CD4-positive, alpha-beta T cell treated with Interferon gamma for 1 hour (primary cell): ENCODE measurements around the gene GPX4.

Experiments
- DNase-seq: peaks from one replicate; pipeline ENCODE4 v3.0.0-alpha.2; 2020

The GPX4 gene

GRCh38 chr19:1135454-1135853, 31.7 kb downstream of the GPX4 start:
- no peak for DNase-seq

- DNase-seq: no peak
These were observed 32.4 kb downstream of the GPX4 start for GRCh38 chr19:1136201-1136600.

- DNase-seq: no peak
These were observed 33.0 kb downstream of the GPX4 start for GRCh38 chr19:1136621-1137317.

GRCh38 chr19:1138121-1138520, 34.3 kb downstream of the GPX4 start:
- DNase-seq: no peak

- DNase-seq: no peak
These were observed 35.3 kb downstream of the GPX4 start for GRCh38 chr19:1139126-1139525.

- DNase-seq: no peak
These were observed 36.7 kb downstream of the GPX4 start for GRCh38 chr19:1140272-1141027.

- DNase-seq: no peak
These were observed 38.1 kb downstream of the GPX4 start for GRCh38 chr19:1141944-1142343.

- DNase-seq: no peak
These were observed 40.1 kb downstream of the GPX4 start for GRCh38 chr19:1143828-1144399.

GRCh38 chr19:1144741-1145140, 40.9 kb downstream of the GPX4 start:
- DNase-seq: no peak

GRCh38 chr19:1145635-1146411, 42.0 kb downstream of the GPX4 start:
- no peak for DNase-seq

- no peak for DNase-seq
These were observed 42.6 kb downstream of the GPX4 start for GRCh38 chr19:1146412-1146699.

GRCh38 chr19:1146858-1147780, 43.3 kb downstream of the GPX4 start:
- DNase-seq: no peak

- no peak for DNase-seq
These were observed 44.2 kb downstream of the GPX4 start for GRCh38 chr19:1147934-1148549.

GRCh38 chr19:1149259-1150045, 45.7 kb downstream of the GPX4 start:
- DNase-seq: no peak

GRCh38 chr19:1150333-1151036, 46.7 kb downstream of the GPX4 start:
- no peak for DNase-seq

GRCh38 chr19:1151037-1151724, 47.4 kb downstream of the GPX4 start:
- DNase-seq: no peak

- DNase-seq: no peak
These were observed 48.3 kb downstream of the GPX4 start for GRCh38 chr19:1151917-1152587.

- no peak for DNase-seq
These were observed 50.3 kb downstream of the GPX4 start for GRCh38 chr19:1153891-1154730.
